Measurements from ENCODE around the gene PEX7. TPM values are rescaled to one million over a fixed set of nuclear protein-coding genes. Genes with fewer than 3 reads are reported as not detected.

The PEX7 gene
- total RNA-seq, 6 experiments from 2014 or later, result 4.8 to 8.7 (median 5.2) TPM

GRCh38 chr6:136790411-136791295 is 31.7 kb upstream of the PEX7 start:
- ATAC-seq, result no peak
- H3K9me3 ChIP-seq, result no peaks in the 10 kb centered on the region
- WGBS (ENCODE audit: insufficient coverage, low coverage, low lambda C conversion rate, missing lambda C conversion rate), result 10% methylated on average over 7 of the region's 7 CpGs

DNA sequence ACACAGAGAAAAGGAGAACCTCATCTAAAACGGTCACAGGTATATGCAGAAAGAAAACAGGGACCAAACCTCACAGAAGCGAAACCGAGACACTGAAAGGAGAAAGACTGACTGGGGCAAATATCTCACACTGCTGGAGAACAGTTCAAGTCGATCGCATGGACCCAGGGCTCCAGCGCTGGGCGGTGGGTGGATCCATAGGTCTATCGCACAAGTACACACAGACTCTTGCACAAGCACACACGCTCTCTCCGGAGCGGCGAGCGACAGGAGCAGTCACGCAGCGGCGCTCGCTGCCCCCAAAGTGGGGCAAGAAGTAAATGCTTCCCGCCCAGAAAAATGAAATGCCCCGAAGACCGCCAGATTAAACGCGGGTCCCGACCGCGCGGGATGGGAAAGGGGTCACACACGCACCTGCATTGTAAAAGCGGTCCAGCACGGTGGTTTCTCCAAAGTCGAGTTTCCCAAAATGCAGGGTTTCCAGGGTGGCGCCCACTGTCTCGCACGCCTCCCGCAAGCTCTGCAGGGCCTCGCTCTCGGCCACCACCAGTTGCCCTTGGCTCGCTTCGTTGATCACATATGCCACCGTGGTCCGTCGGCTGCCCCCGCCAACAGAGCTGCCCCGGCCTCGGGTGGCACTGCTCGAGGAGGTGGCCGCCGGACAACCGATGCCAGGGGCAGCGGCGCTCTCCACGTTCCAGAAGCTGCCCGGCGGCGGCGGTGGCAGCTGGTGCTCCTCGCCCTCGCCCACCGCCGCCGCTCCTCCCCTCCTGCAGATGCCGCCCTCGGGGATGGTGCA is 30.9 kb upstream of the PEX7 start:
- Histone ChIP-seq H3K4me1 (peaks cover 0 to 37% (median 9%) of the 10 kb centered on the region in 4 donors), H3K9me3 (no peaks in the 10 kb centered on the region), H3K36me3 (no peaks in the 10 kb centered on the region), H3K4me3 (peak overlapping the region; percentile 90 to 96 (median 95)), H3K27ac (peak overlapping the region; percentile 93 to 95 (median 93)), H3K27me3 (no peaks in the 10 kb centered on the region)
- DNase-seq (peak; percentile 81 to 92 (median 88)), ATAC-seq (peak; percentile 53 to 62 (median 58))
- intact Hi-C loops (cut with DNase I), result loop anchor here (10.0 kb wide), 1 partner anchor 147 kb away; no protein-coding TSS in a partner anchor
- WGBS (ENCODE audit: insufficient coverage, low coverage, low lambda C conversion rate, missing lambda C conversion rate), result under 1% methylated on average over 13 of the region's 62 CpGs
- TF ChIP-seq, protein P1, sequence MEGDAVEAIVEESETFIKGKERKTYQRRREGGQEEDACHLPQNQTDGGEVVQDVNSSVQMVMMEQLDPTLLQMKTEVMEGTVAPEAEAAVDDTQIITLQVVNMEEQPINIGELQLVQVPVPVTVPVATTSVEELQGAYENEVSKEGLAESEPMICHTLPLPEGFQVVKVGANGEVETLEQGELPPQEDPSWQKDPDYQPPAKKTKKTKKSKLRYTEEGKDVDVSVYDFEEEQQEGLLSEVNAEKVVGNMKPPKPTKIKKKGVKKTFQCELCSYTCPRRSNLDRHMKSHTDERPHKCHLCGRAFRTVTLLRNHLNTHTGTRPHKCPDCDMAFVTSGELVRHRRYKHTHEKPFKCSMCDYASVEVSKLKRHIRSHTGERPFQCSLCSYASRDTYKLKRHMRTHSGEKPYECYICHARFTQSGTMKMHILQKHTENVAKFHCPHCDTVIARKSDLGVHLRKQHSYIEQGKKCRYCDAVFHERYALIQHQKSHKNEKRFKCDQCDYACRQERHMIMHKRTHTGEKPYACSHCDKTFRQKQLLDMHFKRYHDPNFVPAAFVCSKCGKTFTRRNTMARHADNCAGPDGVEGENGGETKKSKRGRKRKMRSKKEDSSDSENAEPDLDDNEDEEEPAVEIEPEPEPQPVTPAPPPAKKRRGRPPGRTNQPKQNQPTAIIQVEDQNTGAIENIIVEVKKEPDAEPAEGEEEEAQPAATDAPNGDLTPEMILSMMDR (IDR thresholded peaks at IDR 0.05), result no peak
- peak; percentile 24 for TF ChIP-seq POLR2A (IDR thresholded peaks at IDR 0.05)

More at GRCh38 chr6:136790411-136791295, 31.7 kb upstream of the PEX7 start:
- TF ChIP-seq POLR2A (IDR thresholded peaks at IDR 0.05), result no peak
- TF ChIP-seq, protein P1 (IDR thresholded peaks at IDR 0.05), result no peak
- Histone ChIP-seq H3K27me3 (no peaks in the 10 kb centered on the region), H3K4me3 (peak overlapping the region; percentile 90 to 96 (median 95)), H3K36me3 (no peaks in the 10 kb centered on the region), H3K4me1 (peaks cover 0 to 44% (median 9%) of the 10 kb centered on the region in 4 donors), H3K27ac (peak overlapping the region; percentile 93 to 95 (median 93))
- no peak for DNase-seq
- intact Hi-C loops (cut with DNase I), result loop anchor here (10.0 kb wide), 1 partner anchor 146 kb away; no protein-coding TSS in a partner anchor

DNA sequence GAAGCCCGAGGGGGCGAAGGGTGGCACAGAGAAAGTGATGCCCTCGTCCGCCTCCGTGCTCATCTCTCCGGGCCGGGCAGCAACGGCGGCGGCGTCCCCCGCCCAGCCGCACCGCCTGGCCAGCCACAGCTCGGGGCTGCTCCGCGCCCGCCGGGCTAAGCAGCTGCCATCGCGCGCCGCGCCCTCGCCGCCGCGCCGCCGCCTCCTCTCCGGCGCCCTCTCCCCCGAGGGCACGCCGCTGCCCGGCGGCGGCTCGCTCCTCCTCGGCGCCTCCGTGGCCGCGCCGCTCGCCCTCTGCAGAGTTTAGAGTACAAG is 30.3 kb upstream of the PEX7 start:
- Histone ChIP-seq H3K4me3 (peak overlapping the region; percentile 90 to 96 (median 95)), H3K36me3 (no peaks in the 10 kb centered on the region), H3K27me3 (no peaks in the 10 kb centered on the region), H3K27ac (peak overlapping the region; percentile 93 to 95 (median 93)), H3K9me3 (no peaks in the 10 kb centered on the region), H3K4me1 (peaks cover 0 to 32% (median 9%) of the 10 kb centered on the region in 4 donors)
- no peak for DNase-seq
- intact Hi-C loops (cut with DNase I), result loop anchor here (10.0 kb wide), 1 partner anchor 147 kb away; no protein-coding TSS in a partner anchor
- ATAC-seq, result no peak
- peak; percentile 60 for TF ChIP-seq POLR2A (IDR thresholded peaks at IDR 0.05)
- TF ChIP-seq, protein P1 (IDR thresholded peaks at IDR 0.05), result no peak
- WGBS (ENCODE audit: insufficient coverage, low coverage, low lambda C conversion rate, missing lambda C conversion rate), result no CpG with 5 or more reads among the region's 46 CpGs

DNA sequence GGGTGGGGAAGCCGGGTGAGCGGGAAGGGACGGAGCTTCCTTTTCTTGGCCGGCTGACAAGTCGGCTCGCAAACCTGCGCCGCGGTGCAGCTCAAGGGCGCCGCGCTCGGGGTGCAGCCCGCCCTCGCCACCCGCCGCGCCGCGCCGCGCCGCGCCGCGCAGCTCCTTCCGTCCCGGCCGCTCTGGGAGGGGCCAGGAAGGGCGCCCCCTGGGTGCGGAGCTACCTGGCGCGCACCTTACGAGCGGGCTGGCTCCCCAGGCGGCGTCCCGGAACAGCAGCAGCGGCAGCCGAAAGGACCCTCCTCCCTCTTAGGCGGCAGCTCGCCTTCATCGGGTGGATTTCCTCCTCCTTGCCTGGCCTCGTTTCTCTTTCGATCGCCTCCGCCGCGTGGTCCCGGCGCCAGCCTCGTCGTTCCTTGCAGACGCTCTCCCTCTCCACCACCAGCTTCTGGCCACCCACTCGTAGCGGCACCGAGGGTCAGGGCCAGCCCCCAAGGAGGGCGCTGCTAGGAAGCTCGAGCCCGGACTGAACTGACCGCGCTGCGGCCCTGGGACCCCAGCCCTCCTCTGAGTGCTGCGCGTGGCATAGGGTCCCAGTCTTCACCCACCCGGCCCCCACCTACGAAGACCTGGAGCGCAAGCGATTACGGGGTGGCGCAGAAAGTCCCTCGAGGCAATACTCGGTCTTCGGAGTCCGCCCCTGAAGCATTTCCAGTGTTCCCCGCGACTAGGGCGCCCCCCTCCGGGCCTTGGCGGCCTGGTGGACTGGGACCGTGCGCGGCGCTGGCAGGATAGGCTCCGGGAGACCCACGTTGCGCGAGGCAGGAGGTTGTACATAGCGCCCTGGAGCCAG is 29.8 kb upstream of the PEX7 start, which contains the start of gene MAP3K5:
Gene MAP3K5, minus strand, starts transcription at position 68 of the 853 bp plus-strand sequence. CDS start 320 bp downstream, outside the sequence.
- intact Hi-C loops (cut with DNase I), result loop anchor here (10.0 kb wide), 1 partner anchor 148 kb away; no protein-coding TSS in a partner anchor
- DNase-seq (peak; percentile 94 to 95 (median 94)), ATAC-seq (peak; percentile 85 to 91 (median 86))
- H3K27me3 ChIP-seq, result no peaks in the 10 kb centered on the region
- H3K36me3 ChIP-seq, result no peaks in the 10 kb centered on the region
- peaks cover 0 to 26% (median 9%) of the 10 kb centered on the region in 4 donors for H3K4me1 ChIP-seq
- TF ChIP-seq, protein P1 (IDR thresholded peaks at IDR 0.05), result peak; percentile 73 to 85 (median 80)
- peak; percentile 16 for TF ChIP-seq POLR2A (IDR thresholded peaks at IDR 0.05)
- H3K27ac ChIP-seq, result peak within 1 kb of the TSS; percentile 93 to 95 (median 93)
- WGBS (ENCODE audit: insufficient coverage, low coverage, low lambda C conversion rate, missing lambda C conversion rate), result 0% methylated on average over 26 of the region's 89 CpGs
- H3K4me3 ChIP-seq, result peak within 1 kb of the TSS; percentile 90 to 96 (median 95)
- no peaks in the 10 kb centered on the region for H3K9me3 ChIP-seq
